Lower lobe of right lung (tissue), 2 donors: Measurements from ENCODE around the gene ADSL. TPM values are rescaled to one million over a fixed set of nuclear protein-coding genes. Genes with fewer than 3 reads are reported as not detected.

Experiments
- ATAC-seq, 2 donors: fragments of 200-7000 bp; cut with Tn5 transposase; one replicate each; pipeline ENCODE4 v1.9.1; 2020 to 2022; ENCODE audit warnings: mild to moderate bottlenecking in 2 of 2, moderate library complexity in 2 of 2
- DNase-seq: peaks from one replicate; pipeline ENCODE4 v3.0.0-alpha.2; 2020
- H3K27ac ChIP-seq: fragments of 200-600 bp; one replicate; pipeline ENCODE4 v1.8.0; 2022
- H3K27me3 ChIP-seq: fragments of 200-600 bp; one replicate; pipeline ENCODE4 v1.8.0; 2022; ENCODE audit warnings: low read depth
- H3K36me3 ChIP-seq: fragments of 200-600 bp; one replicate; pipeline ENCODE4 v1.8.0; 2022; ENCODE audit warnings: mild to moderate bottlenecking
- H3K4me1 ChIP-seq: fragments of 200-600 bp; one replicate; pipeline ENCODE4 v1.8.0; 2022
- H3K4me3 ChIP-seq: fragments of 200-600 bp; one replicate; pipeline ENCODE4 v1.8.0; 2022; ENCODE audit warnings: mild to moderate bottlenecking
- H3K9me3 ChIP-seq: fragments of 200-600 bp; one replicate; pipeline ENCODE4 v1.8.0; 2022
- intact Hi-C: fragments of 100-400 bp; cut with DNase I; formaldehyde crosslinking; loops from one replicate; pipeline ENCODE4 v1.11.0; 2022
- total RNA-seq: library from RNA; stranded (reverse); fragmentation: NEBNext Ultra II Directional; extraction: Animal tissue kit (Norgen Biotek cat#: 25700); gene quantifications from one replicate; pipeline ENCODE4 v1.2.1, GENCODE V29; 2021
- TF ChIP-seq, protein P1 (sequence below): fragments of 200-600 bp; IDR thresholded peaks from one replicate; pipeline ENCODE4 v1.8.0; 2022; ENCODE audit warnings: antibody characterized with exemption, mild to moderate bottlenecking
- donor health status: DM: no; HTN: yes; CAD: no; lungs with severe emphysema.

ADSL gene
- total RNA-seq, 1 donor from 2014 or later = 38.1 TPM

DNA sequence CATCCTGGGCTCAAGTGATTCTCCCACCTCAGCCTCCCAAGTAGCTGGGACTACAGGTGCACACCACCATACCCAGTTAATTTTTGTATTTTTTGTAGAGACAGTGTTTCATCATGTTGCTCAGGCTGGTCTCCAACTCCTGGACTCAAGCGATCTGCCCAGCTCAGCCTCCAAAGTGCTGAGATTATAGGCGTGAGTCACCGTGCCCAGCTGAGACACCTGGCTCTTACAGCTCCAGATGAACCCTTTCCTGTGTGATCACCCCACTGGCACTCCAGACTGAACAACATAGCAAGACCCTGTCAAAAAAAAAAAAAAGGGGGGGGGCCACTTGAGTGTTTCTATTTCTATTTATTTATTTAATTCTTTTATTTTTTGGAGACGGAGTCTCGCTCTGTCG is 1.0 kb upstream of the ADSL start:
- ATAC-seq (no peak), DNase-seq (no peak)
- Histone ChIP-seq H3K27me3 (no peaks in the 10 kb centered on the region), H3K9me3 (no peaks in the 10 kb centered on the region), H3K27ac (peak overlapping the region; percentile 82), H3K4me3 (peak overlapping the region; percentile 73), H3K4me1 (peaks cover 29% of the 10 kb centered on the region), H3K36me3 (peaks cover 19% of the 10 kb centered on the region)
- TF ChIP-seq, protein P1, sequence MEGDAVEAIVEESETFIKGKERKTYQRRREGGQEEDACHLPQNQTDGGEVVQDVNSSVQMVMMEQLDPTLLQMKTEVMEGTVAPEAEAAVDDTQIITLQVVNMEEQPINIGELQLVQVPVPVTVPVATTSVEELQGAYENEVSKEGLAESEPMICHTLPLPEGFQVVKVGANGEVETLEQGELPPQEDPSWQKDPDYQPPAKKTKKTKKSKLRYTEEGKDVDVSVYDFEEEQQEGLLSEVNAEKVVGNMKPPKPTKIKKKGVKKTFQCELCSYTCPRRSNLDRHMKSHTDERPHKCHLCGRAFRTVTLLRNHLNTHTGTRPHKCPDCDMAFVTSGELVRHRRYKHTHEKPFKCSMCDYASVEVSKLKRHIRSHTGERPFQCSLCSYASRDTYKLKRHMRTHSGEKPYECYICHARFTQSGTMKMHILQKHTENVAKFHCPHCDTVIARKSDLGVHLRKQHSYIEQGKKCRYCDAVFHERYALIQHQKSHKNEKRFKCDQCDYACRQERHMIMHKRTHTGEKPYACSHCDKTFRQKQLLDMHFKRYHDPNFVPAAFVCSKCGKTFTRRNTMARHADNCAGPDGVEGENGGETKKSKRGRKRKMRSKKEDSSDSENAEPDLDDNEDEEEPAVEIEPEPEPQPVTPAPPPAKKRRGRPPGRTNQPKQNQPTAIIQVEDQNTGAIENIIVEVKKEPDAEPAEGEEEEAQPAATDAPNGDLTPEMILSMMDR = no peak
- intact Hi-C loops = no loop called here

DNA sequence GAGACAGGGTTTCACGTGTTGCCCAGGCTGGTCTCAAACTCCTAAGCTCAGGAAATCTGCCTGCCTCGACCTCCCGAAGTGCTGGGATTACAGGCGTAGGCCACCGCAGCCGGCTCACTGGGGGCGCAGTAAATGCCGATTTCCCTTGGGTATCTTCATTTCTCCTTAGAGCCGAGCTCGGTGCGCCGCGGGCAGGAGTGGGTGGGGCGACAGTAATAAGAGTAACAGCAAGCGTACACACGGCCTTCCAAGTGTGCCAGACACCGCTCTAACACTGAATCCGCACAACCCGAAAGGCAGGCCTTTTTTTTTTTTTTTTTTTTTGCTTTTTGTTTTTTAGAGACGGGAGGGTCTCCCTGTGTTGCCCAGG is 500 bp upstream of the ADSL start:
- peak; percentile 43 to 56 for ATAC-seq
- peak; percentile 64 for DNase-seq
- TF ChIP-seq, protein P1 = no peak
- peak overlapping the region; percentile 73 for H3K4me3 ChIP-seq
- peaks cover 29% of the 10 kb centered on the region for H3K4me1 ChIP-seq
- H3K27ac ChIP-seq = peak overlapping the region; percentile 82
- H3K9me3 ChIP-seq = no peaks in the 10 kb centered on the region
- H3K27me3 ChIP-seq = no peaks in the 10 kb centered on the region
- intact Hi-C loops = no loop called here
- peaks cover 24% of the 10 kb centered on the region for H3K36me3 ChIP-seq

DNA sequence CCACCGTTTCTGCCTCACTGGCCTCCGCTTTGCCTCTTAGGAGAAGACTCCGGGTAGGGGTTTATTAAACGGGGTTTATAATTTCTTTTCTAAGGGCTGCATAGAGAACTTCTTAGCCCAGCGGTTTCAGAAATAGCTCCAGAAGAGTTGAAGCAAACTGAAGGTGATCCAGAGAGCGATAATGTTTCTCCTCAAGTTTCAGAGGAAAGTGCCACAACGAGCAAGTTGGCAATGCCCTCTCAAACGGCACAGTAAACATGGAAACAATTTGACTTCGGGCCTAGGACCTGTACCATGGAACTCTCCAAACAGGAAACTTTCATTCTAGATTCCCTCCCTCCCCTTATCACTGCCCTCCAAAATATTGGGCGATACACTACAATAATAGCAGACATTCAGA is 1.0 kb downstream of the ADSL start:
- intact Hi-C loops = no loop called here
- peaks cover 39% of the 10 kb centered on the region for H3K36me3 ChIP-seq
- no peaks in the 10 kb centered on the region for H3K27me3 ChIP-seq
- no peaks in the 10 kb centered on the region for H3K9me3 ChIP-seq
- ATAC-seq = no peak
- peaks cover 29% of the 10 kb centered on the region for H3K4me1 ChIP-seq
- H3K27ac ChIP-seq = peak overlapping the region; percentile 82
- DNase-seq = no peak
- peak overlapping the region; percentile 73 for H3K4me3 ChIP-seq
- TF ChIP-seq, protein P1 = no peak

DNA sequence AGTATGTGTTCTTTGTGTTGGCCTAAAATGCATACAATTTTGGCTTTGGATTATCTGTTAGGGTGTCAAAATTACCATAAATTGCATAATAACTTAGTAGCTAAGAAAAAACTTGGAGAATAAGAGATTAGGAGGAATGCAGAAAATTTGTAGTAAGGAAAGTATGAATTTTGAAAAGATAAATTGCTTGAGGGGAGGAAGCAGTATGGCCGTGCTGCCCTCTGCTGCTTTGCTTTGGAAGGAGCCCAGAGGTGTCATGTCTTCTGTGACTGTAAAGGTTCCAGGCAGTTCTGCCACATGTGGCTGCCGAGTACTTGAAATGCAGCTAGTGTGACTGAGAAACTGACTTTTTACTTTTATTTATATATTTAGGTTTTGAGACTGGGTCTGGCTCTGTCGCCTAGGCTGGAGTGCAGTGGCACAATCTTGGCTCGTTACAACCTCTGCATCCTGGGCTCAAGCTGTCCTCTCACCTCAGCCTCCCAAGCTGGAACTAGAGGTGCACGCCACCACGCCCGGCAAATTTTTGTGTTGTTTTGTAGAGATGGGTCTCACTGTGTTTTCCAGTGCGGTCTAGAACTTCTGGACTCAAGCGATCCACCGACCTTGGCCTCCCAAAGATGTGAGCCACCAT is 1.8 kb downstream of the ADSL start:
- no peak overlapping the region for H3K27ac ChIP-seq
- H3K4me3 ChIP-seq = peak overlapping the region; percentile 73
- ATAC-seq (no peak), DNase-seq (no peak)
- TF ChIP-seq, protein P1 = peak; percentile 74
- H3K4me1 ChIP-seq = peaks cover 29% of the 10 kb centered on the region
- no peaks in the 10 kb centered on the region for H3K9me3 ChIP-seq
- H3K36me3 ChIP-seq = peaks cover 47% of the 10 kb centered on the region
- no peaks in the 10 kb centered on the region for H3K27me3 ChIP-seq
- intact Hi-C loops = no loop called here

DNA sequence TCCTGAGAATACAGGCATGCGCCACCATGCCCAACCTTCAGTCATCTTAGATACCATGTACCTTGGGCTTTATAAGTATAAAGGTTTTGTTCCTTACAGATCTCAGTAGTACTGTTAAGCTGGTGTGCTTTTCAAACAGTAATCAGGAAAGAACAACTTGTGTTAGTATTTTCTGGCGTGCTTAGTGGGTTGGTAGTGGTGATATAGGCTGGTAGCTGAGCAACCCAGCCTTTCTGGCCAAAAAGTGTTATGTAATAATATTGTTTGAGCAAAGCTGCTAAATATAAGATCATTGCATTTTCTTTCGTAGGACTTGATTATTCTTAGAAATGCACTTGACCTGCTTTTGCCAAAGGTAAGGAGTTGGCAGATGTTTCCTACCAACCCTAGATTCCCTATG is 6.5 kb downstream of the ADSL start:
- H3K27ac ChIP-seq = no peak overlapping the region
- intact Hi-C loops = no loop called here
- H3K27me3 ChIP-seq = no peaks in the 10 kb centered on the region
- DNase-seq = no peak
- peaks cover 87% of the 10 kb centered on the region for H3K36me3 ChIP-seq
- no peaks in the 10 kb centered on the region for H3K9me3 ChIP-seq
- peak; percentile 23 to 44 for ATAC-seq
- H3K4me1 ChIP-seq = peaks cover 10% of the 10 kb centered on the region
- H3K4me3 ChIP-seq = no peak overlapping the region
- TF ChIP-seq, protein P1 = no peak
